ENCODE data around the gene HECTD4.
"Not testable (repeated sequence)": the region's sequence is repeated elsewhere in the genome, so short reads cannot be mapped to it uniquely, and the experiment has no call there.

Gene HECTD4

DNA sequence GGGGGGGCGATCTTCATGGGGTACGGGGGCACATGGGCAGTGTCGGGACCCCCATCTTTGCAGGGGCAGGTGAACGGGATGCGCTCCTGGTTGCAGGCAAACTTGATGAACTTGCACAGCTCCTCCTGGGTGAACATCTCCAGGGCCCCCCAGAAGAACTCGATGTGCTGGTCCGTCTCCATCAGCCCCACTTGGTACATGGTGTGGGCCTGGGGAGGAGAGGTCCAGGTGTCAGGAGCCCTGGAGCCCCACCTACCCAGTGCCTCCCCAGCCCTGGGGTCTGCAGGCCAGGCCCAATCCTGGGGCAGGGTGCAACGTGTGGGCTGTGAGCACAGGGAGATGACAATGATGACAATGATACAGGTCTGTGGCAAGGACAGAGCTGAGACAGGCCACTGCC is 219.2 kb downstream of the HECTD4 start:
- Histone ChIP-seq H3K4me3 (ENCODE audit: low read length) (no peak overlapping the region), H3K4me1 (ENCODE audit: control insufficient read depth, insufficient read depth, low read length) (no peaks in the 10 kb centered on the region), H3K9ac (ENCODE audit: low read length) (no peak overlapping the region), H3K9me3 (ENCODE audit: control insufficient read depth, low read length) (no peaks in the 10 kb centered on the region), H3K27me3 (replicated peaks; ENCODE audit: control insufficient read depth, insufficient read depth, low read length) (no peaks in the 10 kb centered on the region), H3K36me3 (ENCODE audit: control insufficient read depth, insufficient read depth, low read length, severe bottlenecking) (peaks cover 44% of the 10 kb centered on the region)
- DNase-seq (ENCODE audit: low read depth) = no peak

DNA sequence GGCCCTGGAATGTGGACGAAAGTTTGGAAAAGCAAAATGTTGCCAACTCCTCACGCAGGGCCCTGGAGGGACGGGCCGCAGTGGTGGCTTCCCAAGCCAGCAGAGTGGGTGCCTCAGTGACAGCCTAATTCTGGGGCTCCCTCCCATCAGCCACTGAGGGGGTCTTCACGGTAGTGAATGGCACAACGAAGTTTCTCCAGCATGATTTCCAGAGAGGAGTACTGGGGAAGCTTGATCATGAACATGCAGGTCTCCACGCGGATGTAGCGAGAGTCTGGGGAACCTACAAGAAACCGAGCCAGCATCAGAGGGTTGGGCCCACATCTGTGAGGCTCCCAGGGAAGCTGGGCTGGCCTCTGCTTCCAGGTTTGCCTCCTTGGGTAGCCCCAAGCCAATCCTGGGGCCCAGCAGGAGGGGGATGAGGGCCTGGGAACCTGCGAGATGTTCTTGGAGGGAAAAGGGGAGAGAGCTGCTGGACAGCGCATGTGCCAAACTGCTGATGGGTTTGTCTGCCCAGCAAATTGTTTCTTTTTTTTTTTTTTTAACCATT is 219.9 kb downstream of the HECTD4 start:
- H3K9me3 ChIP-seq (ENCODE audit: control insufficient read depth, low read length) = no peaks in the 10 kb centered on the region
- no peak overlapping the region for H3K9ac ChIP-seq (ENCODE audit: low read length)
- H3K4me3 ChIP-seq (ENCODE audit: low read length) = no peak overlapping the region
- H3K36me3 ChIP-seq (ENCODE audit: control insufficient read depth, insufficient read depth, low read length, severe bottlenecking) = peaks cover 46% of the 10 kb centered on the region
- no peaks in the 10 kb centered on the region for H3K4me1 ChIP-seq (ENCODE audit: control insufficient read depth, insufficient read depth, low read length)
- no peaks in the 10 kb centered on the region for H3K27me3 ChIP-seq (replicated peaks; ENCODE audit: control insufficient read depth, insufficient read depth, low read length)
- no peak for DNase-seq (ENCODE audit: low read depth)

DNA sequence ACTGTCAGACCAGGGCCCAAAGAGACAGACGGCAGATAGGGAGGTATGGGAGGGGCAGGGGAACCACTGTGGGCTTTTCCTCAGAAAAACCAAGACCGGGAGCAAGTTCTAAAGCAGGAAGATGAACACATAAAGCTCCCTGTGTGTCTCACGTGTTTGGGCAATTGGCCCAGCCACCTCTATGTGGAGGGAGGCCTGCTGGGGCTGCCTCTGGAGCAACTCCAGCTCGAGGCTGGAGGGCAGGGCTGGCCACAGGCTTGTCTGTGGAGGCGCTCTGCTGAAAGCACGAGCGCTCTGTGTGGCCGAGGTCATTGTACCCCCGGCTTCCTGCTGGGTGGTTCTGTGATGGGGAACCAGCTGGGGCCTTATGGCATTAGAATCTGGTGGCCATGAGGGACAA is 220.5 kb downstream of the HECTD4 start:
- DNase-seq (ENCODE audit: low read depth) = no peak
- peaks cover 46% of the 10 kb centered on the region for H3K36me3 ChIP-seq (ENCODE audit: control insufficient read depth, insufficient read depth, low read length, severe bottlenecking)
- H3K4me3 ChIP-seq (ENCODE audit: low read length) = no peak overlapping the region

DNA sequence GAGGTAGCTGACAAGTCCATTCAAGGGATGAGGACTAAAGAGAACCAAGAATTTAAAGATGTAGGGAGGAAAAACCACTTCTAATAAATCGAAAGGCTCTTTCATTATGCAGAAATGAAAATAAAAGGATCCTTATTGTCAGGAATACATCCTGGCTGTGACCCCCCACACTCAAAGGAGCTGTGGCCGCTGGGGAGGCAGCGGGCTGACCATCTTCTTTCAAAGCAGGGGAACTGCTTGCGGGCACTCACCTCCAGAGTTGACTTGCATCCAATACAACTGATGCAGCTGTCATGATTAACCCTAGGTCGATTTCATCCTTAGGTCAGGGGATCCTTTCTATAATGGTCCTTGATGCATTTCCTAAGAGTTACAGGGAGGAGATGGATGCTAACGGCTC is 221.6 kb downstream of the HECTD4 start:
- no peaks in the 10 kb centered on the region for H3K9me3 ChIP-seq (ENCODE audit: control insufficient read depth, low read length)
- H3K4me3 ChIP-seq (ENCODE audit: low read length) = no peak overlapping the region
- no peaks in the 10 kb centered on the region for H3K4me1 ChIP-seq (ENCODE audit: control insufficient read depth, insufficient read depth, low read length)
- peaks cover 46% of the 10 kb centered on the region for H3K36me3 ChIP-seq (ENCODE audit: control insufficient read depth, insufficient read depth, low read length, severe bottlenecking)
- DNase-seq (ENCODE audit: low read depth) = no peak
- no peak overlapping the region for H3K9ac ChIP-seq (ENCODE audit: low read length)
- H3K27me3 ChIP-seq (replicated peaks; ENCODE audit: control insufficient read depth, insufficient read depth, low read length) = no peaks in the 10 kb centered on the region

More for the DNA sequence above, 220.5 kb downstream of the HECTD4 start:
- Histone ChIP-seq H3K27me3 (replicated peaks; ENCODE audit: control insufficient read depth, insufficient read depth, low read length) (no peaks in the 10 kb centered on the region), H3K4me1 (ENCODE audit: control insufficient read depth, insufficient read depth, low read length) (no peaks in the 10 kb centered on the region), H3K9ac (ENCODE audit: low read length) (no peak overlapping the region), H3K9me3 (ENCODE audit: control insufficient read depth, low read length) (no peaks in the 10 kb centered on the region)

DNA sequence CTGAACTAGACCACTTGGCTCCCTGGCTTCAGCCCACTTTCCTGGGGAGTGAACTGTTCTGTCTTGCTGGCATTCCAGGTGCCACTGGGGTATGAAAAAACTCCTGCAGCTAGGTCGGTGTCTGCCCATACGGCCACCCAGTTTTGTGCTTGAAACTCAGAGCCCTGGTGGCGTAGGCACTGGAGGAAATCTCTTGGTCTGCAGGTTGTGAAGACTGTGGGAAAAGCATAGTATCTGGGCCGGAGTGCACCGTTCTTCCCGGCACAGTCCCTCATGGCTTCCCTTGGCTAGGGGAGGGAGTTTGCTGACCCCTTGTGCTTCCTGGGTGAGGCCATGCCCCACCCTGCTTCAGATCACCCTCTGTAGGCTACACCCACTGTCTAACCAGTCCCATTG is 223.1 kb downstream of the HECTD4 start:
- Histone ChIP-seq H3K27me3 (replicated peaks; ENCODE audit: control insufficient read depth, insufficient read depth, low read length) (no peaks in the 10 kb centered on the region), H3K36me3 (ENCODE audit: control insufficient read depth, insufficient read depth, low read length, severe bottlenecking) (peaks cover 49% of the 10 kb centered on the region), H3K9me3 (ENCODE audit: control insufficient read depth, low read length) (no peaks in the 10 kb centered on the region), H3K4me3 (ENCODE audit: low read length) (no peak overlapping the region), H3K9ac (ENCODE audit: low read length) (no peak overlapping the region), H3K4me1 (ENCODE audit: control insufficient read depth, insufficient read depth, low read length) (no peaks in the 10 kb centered on the region)
- DNase-seq (ENCODE audit: low read depth) = no peak

DNA sequence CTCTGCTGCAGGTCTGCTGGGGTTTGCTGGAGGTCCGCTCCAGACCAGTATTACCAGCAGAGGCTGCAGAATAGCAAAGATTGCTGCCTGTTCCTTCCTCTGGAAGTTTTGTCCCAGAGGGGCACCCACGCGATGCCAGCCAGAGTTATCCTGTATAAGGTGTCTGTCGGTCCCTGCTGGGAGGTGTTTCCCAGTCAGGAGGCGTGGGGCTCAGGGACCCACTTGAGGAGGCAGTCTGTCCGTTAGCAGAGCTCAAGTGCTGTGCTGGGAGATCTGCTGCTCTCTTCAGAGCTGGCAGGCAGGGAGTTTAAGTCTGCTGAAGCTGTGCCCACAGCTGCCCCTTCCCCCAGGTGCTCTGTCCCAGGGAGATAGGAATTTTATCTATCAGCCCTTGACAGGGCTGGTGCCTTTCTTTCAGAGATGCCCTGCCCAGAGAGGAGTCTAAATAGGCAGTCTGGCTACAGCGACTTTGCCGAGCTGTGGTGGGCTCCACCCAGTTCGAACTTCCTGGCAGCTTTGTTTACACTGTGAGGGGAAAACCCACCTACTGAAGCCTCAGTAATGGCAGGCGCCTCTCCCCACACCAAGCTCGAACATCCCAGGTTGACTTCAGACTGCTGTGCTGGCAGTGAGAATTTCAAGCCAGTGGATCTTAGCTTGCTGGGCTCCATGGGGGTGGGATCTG is 223.6 kb downstream of the HECTD4 start:
- H3K4me3 ChIP-seq (ENCODE audit: low read length); DNase-seq (ENCODE audit: low read depth); H3K4me1 ChIP-seq (ENCODE audit: control insufficient read depth, insufficient read depth, low read length); H3K9me3 ChIP-seq (ENCODE audit: control insufficient read depth, low read length); H3K27me3 ChIP-seq (replicated peaks; ENCODE audit: control insufficient read depth, insufficient read depth, low read length); H3K9ac ChIP-seq (ENCODE audit: low read length): not testable (repeated sequence)
- peaks cover 55% of the 10 kb centered on the region for H3K36me3 ChIP-seq (ENCODE audit: control insufficient read depth, insufficient read depth, low read length, severe bottlenecking)

DNA sequence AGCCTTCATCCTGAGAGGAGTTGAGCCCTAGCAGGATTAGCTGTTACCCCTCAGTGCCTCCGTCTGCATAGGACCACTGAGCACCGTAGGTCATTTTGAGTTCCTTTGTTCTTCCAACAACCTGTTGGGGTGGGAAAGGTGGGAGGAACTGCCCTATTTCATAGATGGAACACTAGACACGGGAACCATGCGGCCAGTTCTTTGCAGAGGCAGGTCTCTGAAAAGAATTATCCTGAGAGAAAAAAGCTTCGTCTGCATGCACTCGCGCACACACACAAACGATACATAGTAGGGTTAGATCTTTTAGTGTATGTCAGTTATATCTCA is 228.4 kb downstream of the HECTD4 start:
- DNase-seq (ENCODE audit: low read depth) = no peak
- peaks cover 64% of the 10 kb centered on the region for H3K36me3 ChIP-seq (ENCODE audit: control insufficient read depth, insufficient read depth, low read length, severe bottlenecking)
- H3K4me3 ChIP-seq (ENCODE audit: low read length) = no peak overlapping the region

DNA sequence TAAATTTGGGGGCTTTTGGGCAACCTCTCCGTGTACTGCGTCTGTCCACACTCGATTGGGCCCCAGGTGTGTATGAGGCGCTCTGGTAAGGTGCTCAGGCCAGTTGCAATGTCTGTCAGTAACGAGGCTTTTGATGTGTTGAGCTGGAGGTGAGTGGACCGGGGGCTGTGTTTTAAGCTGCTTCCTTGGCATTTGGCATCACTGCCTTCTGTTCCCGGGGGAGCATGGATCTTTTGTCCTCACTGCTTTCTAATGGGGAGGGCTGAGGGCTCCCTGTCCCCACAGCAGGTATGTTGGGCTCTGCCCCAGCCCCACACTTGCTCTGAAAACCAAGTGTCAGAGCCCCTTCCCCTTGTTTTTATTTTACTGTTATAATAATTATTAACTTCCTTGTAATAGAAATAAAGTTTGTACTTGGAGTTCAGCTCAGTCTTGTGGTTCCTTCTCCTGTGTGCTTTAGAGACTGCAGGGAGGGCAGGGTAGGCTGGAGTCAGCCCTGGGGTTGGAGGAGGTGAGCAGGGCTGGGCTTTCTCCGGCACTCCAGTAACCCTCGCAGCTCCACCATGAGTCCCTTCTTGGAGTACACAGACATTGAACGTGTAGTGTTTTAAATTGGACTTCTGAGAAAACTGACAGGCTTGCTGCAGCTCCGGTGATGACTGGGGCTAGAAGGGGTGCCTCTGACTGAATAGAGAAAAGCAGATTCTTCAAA is 228.9 kb downstream of the HECTD4 start:
- no peaks in the 10 kb centered on the region for H3K4me1 ChIP-seq (ENCODE audit: control insufficient read depth, insufficient read depth, low read length)
- H3K4me3 ChIP-seq (ENCODE audit: low read length) = no peak overlapping the region
- no peak overlapping the region for H3K9ac ChIP-seq (ENCODE audit: low read length)
- DNase-seq (ENCODE audit: low read depth) = no peak
- no peaks in the 10 kb centered on the region for H3K9me3 ChIP-seq (ENCODE audit: control insufficient read depth, low read length)
- H3K36me3 ChIP-seq (ENCODE audit: control insufficient read depth, insufficient read depth, low read length, severe bottlenecking) = peaks cover 64% of the 10 kb centered on the region
- H3K27me3 ChIP-seq (replicated peaks; ENCODE audit: control insufficient read depth, insufficient read depth, low read length) = no peaks in the 10 kb centered on the region

More for the DNA sequence above, 228.4 kb downstream of the HECTD4 start:
- Histone ChIP-seq H3K4me1 (ENCODE audit: control insufficient read depth, insufficient read depth, low read length) (no peaks in the 10 kb centered on the region), H3K27me3 (replicated peaks; ENCODE audit: control insufficient read depth, insufficient read depth, low read length) (no peaks in the 10 kb centered on the region), H3K9ac (ENCODE audit: low read length) (no peak overlapping the region), H3K9me3 (ENCODE audit: control insufficient read depth, low read length) (no peaks in the 10 kb centered on the region)

DNA sequence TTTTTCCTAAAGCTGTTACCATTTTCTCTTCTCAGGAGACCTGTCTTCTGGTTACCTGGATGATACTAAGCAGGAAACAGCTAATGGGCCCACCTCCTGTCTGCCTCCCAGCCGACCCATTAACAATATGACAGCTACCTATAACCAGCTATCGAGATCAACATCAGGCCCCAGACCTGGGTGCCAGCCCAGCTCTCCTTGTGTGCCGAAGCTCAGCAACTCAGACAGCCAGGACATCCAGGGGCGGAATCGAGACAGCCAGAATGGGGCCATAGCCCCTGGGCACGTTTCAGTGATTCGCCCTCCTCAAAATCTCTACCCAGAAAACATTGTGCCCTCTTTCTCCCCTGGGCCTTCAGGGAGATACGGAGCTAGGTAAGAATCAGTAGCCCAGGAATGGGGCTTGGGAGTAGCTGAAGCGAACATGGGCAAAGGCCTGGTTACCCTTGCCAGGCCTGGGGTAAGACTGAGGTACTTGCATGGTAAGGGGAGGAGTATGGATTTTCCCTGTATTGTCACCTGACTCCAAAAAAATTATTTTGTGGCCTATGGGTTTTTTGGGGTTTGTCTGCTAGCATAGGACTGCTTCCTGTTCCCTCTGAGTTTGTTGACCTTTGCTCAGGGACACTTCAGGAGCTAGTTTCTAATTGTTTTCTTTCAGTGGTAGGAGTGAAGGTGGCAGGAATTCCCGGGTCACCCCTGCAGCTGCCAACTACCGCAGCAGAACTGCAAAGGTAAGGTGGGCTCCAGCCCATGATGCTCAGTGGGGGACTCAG is 230.3 kb downstream of the HECTD4 start:
- DNase-seq (ENCODE audit: low read depth) = no peak
- Histone ChIP-seq H3K36me3 (ENCODE audit: control insufficient read depth, insufficient read depth, low read length, severe bottlenecking) (peaks cover 72% of the 10 kb centered on the region), H3K4me1 (ENCODE audit: control insufficient read depth, insufficient read depth, low read length) (no peaks in the 10 kb centered on the region), H3K27me3 (replicated peaks; ENCODE audit: control insufficient read depth, insufficient read depth, low read length) (no peaks in the 10 kb centered on the region), H3K9ac (ENCODE audit: low read length) (no peak overlapping the region), H3K4me3 (ENCODE audit: low read length) (no peak overlapping the region), H3K9me3 (ENCODE audit: control insufficient read depth, low read length) (no peaks in the 10 kb centered on the region)

DNA sequence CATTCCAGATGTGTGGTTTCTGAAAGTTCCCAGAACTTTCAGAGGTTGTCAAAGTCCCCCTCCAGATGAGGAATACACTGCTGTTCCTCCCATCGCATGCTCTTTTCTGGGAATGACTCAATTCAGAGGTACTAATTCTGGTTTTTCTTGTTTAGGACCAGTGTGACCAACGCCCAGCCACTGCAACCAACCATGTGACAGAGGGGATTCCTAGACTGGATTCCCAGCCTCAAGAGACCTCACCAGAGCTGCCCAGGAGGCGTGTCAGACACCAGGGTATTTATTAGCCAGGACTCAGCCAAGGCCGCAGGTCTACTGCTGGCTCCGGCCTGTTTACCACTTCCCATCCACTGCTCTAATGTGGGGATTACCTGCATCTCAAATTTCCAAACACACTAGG is 232.6 kb downstream of the HECTD4 start:
- Histone ChIP-seq H3K9me3 (ENCODE audit: control insufficient read depth, low read length) (no peaks in the 10 kb centered on the region), H3K9ac (ENCODE audit: low read length) (no peak overlapping the region), H3K4me3 (ENCODE audit: low read length) (no peak overlapping the region), H3K36me3 (ENCODE audit: control insufficient read depth, insufficient read depth, low read length, severe bottlenecking) (peaks cover 90% of the 10 kb centered on the region), H3K4me1 (ENCODE audit: control insufficient read depth, insufficient read depth, low read length) (no peaks in the 10 kb centered on the region), H3K27me3 (replicated peaks; ENCODE audit: control insufficient read depth, insufficient read depth, low read length) (no peaks in the 10 kb centered on the region)
- DNase-seq (ENCODE audit: low read depth) = no peak

DNA sequence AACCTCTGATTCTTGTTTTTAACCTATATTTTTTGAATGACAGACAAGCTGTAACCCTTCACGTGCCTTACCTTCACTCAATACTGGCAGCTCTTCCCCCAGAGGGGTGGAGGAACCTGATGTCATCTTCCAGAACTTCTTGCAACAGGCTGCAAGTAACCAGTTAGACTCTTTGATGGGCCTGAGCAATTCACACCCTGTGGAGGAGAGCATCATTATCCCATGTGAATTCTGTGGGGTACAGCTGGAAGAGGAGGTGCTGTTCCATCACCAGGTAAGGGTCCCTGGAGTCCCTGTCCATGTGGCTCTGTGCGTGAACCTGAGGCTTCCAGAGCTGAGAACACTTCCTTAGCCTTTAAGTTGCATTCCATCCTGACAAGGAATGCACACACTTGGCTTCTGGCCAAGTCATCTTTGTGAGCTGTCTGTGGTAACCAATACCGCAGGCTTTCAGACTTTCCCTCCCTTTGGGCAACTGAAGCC is 234.2 kb downstream of the HECTD4 start:
- Histone ChIP-seq H3K36me3 (ENCODE audit: control insufficient read depth, insufficient read depth, low read length, severe bottlenecking) (peaks cover 91% of the 10 kb centered on the region), H3K27me3 (replicated peaks; ENCODE audit: control insufficient read depth, insufficient read depth, low read length) (no peaks in the 10 kb centered on the region), H3K4me3 (ENCODE audit: low read length) (no peak overlapping the region), H3K4me1 (ENCODE audit: control insufficient read depth, insufficient read depth, low read length) (no peaks in the 10 kb centered on the region), H3K9ac (ENCODE audit: low read length) (no peak overlapping the region), H3K9me3 (ENCODE audit: control insufficient read depth, low read length) (no peaks in the 10 kb centered on the region)
- DNase-seq (ENCODE audit: low read depth) = peak; percentile 25

Data from adipocyte (in vitro differentiated cells).